ENCODE measurements around the gene RNF126. TPM values are rescaled to one million over a fixed set of nuclear protein-coding genes. Genes with fewer than 3 reads are reported as not detected.

RNF126 gene
- total and polyA plus RNA-seq, 2 experiments from 2014 or later: 95.7 to 112 TPM

GRCh38 chr19:690203-690602 lies 27.2 kb upstream of the RNF126 start:
- TF ChIP-seq POLR2AphosphoS5 (IDR thresholded peaks at IDR 0.05; ENCODE audit: low read depth) (no peak), ZNF114 (CRISPR knock-in tag; IDR thresholded peaks at IDR 0.05) (no peak), ZNF331 (CRISPR knock-in tag; IDR thresholded peaks at IDR 0.05; ENCODE audit: low read depth) (no peak)
- TF ChIP-seq, protein P1, sequence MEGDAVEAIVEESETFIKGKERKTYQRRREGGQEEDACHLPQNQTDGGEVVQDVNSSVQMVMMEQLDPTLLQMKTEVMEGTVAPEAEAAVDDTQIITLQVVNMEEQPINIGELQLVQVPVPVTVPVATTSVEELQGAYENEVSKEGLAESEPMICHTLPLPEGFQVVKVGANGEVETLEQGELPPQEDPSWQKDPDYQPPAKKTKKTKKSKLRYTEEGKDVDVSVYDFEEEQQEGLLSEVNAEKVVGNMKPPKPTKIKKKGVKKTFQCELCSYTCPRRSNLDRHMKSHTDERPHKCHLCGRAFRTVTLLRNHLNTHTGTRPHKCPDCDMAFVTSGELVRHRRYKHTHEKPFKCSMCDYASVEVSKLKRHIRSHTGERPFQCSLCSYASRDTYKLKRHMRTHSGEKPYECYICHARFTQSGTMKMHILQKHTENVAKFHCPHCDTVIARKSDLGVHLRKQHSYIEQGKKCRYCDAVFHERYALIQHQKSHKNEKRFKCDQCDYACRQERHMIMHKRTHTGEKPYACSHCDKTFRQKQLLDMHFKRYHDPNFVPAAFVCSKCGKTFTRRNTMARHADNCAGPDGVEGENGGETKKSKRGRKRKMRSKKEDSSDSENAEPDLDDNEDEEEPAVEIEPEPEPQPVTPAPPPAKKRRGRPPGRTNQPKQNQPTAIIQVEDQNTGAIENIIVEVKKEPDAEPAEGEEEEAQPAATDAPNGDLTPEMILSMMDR (conservative IDR thresholded peaks at IDR 0.05; ENCODE audit: low read depth in 2 of 2): no peak
- Histone ChIP-seq H3K4me3 (no peak overlapping the region), H4K20me1 (replicated peaks; ENCODE audit: insufficient read depth) (no peaks in the 10 kb centered on the region), H3K4me2 (no peak overlapping the region), H3K4me1 (ENCODE audit: insufficient read depth) (no peaks in the 10 kb centered on the region), H3K27me3 (ENCODE audit: insufficient read depth) (no peaks in the 10 kb centered on the region), H3K36me3 (ENCODE audit: insufficient read depth) (no peaks in the 10 kb centered on the region), H3K9me2 (ENCODE audit: insufficient read depth) (no peaks in the 10 kb centered on the region), H3K79me2 (replicated peaks; ENCODE audit: insufficient read depth) (no peaks in the 10 kb centered on the region), H3F3A (replicated peaks; ENCODE audit: low read depth) (no peaks in the 10 kb centered on the region), H2AFZ (no peak overlapping the region), H3K27ac (ENCODE audit: low read depth) (no peak overlapping the region)
- Mint-ChIP-seq H3K27ac (no peak overlapping the region), H3K27me3 (ENCODE audit: insufficient read depth, low read depth, poor library complexity) (peaks cover 12% of the 10 kb centered on the region), H3K9me3 (no peaks in the 10 kb centered on the region), H3K4me1 (no peaks in the 10 kb centered on the region), H3K4me3 (no peak overlapping the region), H3K36me3 (ENCODE audit: low read depth) (no peaks in the 10 kb centered on the region)
- DNase-seq (ENCODE audit: low spot score) (no peak), ATAC-seq (peak; percentile 19; the same call in 1 of the 3 replicates)

GRCh38 chr19:688992-689391 lies 26.0 kb upstream of the RNF126 start:
- Histone ChIP-seq H3F3A (replicated peaks; ENCODE audit: low read depth) (no peaks in the 10 kb centered on the region), H4K20me1 (replicated peaks; ENCODE audit: insufficient read depth) (no peaks in the 10 kb centered on the region), H3K27me3 (ENCODE audit: insufficient read depth) (no peaks in the 10 kb centered on the region), H3K27ac (ENCODE audit: low read depth) (no peak overlapping the region), H2AFZ (no peak overlapping the region), H3K4me1 (ENCODE audit: insufficient read depth) (no peaks in the 10 kb centered on the region), H3K79me2 (replicated peaks; ENCODE audit: insufficient read depth) (no peaks in the 10 kb centered on the region), H3K9me2 (ENCODE audit: insufficient read depth) (no peaks in the 10 kb centered on the region), H3K36me3 (ENCODE audit: insufficient read depth) (no peaks in the 10 kb centered on the region), H3K4me3 (no peak overlapping the region), H3K4me2 (no peak overlapping the region)
- ATAC-seq (no peak), DNase-seq (ENCODE audit: low spot score) (no peak)
- Mint-ChIP-seq H3K4me3 (no peak overlapping the region), H3K36me3 (ENCODE audit: low read depth) (no peaks in the 10 kb centered on the region), H3K27ac (no peak overlapping the region), H3K27me3 (ENCODE audit: insufficient read depth, low read depth, poor library complexity) (peaks cover 12% of the 10 kb centered on the region), H3K4me1 (no peaks in the 10 kb centered on the region), H3K9me3 (no peaks in the 10 kb centered on the region)
- TF ChIP-seq CREB1 (CRISPR knock-in tag; IDR thresholded peaks at IDR 0.05; ENCODE audit: low read depth) (no peak), EZH2phosphoT487 (IDR thresholded peaks at IDR 0.05; ENCODE audit: unreplicated experiment) (no peak), POLR2AphosphoS5 (IDR thresholded peaks at IDR 0.05; ENCODE audit: low read depth) (no peak), ZNF331 (CRISPR knock-in tag; IDR thresholded peaks at IDR 0.05; ENCODE audit: low read depth) (no peak), EZH2 (IDR thresholded peaks at IDR 0.05; ENCODE audit: low read depth, unreplicated experiment) (no peak)
- TF ChIP-seq, protein P2, sequence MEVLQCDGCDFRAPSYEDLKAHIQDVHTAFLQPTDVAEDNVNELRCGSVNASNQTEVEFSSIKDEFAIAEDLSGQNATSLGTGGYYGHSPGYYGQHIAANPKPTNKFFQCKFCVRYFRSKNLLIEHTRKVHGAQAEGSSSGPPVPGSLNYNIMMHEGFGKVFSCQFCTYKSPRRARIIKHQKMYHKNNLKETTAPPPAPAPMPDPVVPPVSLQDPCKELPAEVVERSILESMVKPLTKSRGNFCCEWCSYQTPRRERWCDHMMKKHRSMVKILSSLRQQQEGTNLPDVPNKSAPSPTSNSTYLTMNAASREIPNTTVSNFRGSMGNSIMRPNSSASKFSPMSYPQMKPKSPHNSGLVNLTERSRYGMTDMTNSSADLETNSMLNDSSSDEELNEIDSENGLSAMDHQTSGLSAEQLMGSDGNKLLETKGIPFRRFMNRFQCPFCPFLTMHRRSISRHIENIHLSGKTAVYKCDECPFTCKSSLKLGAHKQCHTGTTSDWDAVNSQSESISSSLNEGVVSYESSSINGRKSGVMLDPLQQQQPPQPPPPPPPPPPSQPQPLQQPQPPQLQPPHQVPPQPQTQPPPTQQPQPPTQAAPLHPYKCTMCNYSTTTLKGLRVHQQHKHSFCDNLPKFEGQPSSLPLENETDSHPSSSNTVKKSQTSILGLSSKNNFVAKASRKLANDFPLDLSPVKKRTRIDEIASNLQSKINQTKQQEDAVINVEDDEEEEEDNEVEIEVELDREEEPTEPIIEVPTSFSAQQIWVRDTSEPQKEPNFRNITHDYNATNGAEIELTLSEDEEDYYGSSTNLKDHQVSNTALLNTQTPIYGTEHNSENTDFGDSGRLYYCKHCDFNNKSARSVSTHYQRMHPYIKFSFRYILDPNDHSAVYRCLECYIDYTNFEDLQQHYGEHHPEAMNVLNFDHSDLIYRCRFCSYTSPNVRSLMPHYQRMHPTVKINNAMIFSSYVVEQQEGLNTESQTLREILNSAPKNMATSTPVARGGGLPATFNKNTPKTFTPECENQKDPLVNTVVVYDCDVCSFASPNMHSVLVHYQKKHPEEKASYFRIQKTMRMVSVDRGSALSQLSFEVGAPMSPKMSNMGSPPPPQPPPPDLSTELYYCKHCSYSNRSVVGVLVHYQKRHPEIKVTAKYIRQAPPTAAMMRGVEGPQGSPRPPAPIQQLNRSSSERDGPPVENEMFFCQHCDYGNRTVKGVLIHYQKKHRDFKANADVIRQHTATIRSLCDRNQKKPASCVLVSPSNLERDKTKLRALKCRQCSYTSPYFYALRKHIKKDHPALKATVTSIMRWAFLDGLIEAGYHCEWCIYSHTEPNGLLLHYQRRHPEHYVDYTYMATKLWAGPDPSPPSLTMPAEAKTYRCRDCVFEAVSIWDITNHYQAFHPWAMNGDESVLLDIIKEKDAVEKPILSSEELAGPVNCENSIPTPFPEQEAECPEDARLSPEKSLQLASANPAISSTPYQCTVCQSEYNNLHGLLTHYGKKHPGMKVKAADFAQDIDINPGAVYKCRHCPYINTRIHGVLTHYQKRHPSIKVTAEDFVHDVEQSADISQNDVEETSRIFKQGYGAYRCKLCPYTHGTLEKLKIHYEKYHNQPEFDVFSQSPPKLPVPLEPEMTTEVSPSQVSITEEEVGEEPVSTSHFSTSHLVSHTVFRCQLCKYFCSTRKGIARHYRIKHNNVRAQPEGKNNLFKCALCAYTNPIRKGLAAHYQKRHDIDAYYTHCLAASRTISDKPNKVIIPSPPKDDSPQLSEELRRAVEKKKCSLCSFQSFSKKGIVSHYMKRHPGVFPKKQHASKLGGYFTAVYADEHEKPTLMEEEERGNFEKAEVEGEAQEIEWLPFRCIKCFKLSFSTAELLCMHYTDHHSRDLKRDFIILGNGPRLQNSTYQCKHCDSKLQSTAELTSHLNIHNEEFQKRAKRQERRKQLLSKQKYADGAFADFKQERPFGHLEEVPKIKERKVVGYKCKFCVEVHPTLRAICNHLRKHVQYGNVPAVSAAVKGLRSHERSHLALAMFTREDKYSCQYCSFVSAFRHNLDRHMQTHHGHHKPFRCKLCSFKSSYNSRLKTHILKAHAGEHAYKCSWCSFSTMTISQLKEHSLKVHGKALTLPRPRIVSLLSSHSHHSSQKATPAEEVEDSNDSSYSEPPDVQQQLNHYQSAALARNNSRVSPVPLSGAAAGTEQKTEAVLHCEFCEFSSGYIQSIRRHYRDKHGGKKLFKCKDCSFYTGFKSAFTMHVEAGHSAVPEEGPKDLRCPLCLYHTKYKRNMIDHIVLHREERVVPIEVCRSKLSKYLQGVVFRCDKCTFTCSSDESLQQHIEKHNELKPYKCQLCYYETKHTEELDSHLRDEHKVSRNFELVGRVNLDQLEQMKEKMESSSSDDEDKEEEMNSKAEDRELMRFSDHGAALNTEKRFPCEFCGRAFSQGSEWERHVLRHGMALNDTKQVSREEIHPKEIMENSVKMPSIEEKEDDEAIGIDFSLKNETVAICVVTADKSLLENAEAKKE (CRISPR knock-in tag; IDR thresholded peaks at IDR 0.05): no peak
- TF ChIP-seq, protein P3, sequence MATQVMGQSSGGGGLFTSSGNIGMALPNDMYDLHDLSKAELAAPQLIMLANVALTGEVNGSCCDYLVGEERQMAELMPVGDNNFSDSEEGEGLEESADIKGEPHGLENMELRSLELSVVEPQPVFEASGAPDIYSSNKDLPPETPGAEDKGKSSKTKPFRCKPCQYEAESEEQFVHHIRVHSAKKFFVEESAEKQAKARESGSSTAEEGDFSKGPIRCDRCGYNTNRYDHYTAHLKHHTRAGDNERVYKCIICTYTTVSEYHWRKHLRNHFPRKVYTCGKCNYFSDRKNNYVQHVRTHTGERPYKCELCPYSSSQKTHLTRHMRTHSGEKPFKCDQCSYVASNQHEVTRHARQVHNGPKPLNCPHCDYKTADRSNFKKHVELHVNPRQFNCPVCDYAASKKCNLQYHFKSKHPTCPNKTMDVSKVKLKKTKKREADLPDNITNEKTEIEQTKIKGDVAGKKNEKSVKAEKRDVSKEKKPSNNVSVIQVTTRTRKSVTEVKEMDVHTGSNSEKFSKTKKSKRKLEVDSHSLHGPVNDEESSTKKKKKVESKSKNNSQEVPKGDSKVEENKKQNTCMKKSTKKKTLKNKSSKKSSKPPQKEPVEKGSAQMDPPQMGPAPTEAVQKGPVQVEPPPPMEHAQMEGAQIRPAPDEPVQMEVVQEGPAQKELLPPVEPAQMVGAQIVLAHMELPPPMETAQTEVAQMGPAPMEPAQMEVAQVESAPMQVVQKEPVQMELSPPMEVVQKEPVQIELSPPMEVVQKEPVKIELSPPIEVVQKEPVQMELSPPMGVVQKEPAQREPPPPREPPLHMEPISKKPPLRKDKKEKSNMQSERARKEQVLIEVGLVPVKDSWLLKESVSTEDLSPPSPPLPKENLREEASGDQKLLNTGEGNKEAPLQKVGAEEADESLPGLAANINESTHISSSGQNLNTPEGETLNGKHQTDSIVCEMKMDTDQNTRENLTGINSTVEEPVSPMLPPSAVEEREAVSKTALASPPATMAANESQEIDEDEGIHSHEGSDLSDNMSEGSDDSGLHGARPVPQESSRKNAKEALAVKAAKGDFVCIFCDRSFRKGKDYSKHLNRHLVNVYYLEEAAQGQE (IDR thresholded peaks at IDR 0.05; ENCODE audit: unreplicated experiment): no peak
